ENCODE data around the gene TMEM229B.

- TF ChIP-seq CTCF (IDR thresholded peaks at IDR 0.05) (no peak), POLR2A (IDR thresholded peaks at IDR 0.05) (no peak)
Observed at GRCh38 chr14:67505254-67505653, 16.7 kb upstream of the TMEM229B start.

Measured in esophagus squamous epithelium (tissue), 4 donors.